Fibroblast of pulmonary artery (primary cell): ENCODE measurements around the gene RTL3.

Experiments
- DNase-seq: peaks from one replicate; pipeline ENCODE4 v3.0.0-alpha.2; 2010; ENCODE audit warnings: low read depth
- H3K4me3 ChIP-seq: replicated peaks from 2 replicates; pipeline ENCODE4 v1.5.1; 2011; ENCODE audit warnings: low read depth, mild to moderate bottlenecking, control low read depth, low read length, moderate library complexity
- CTCF ChIP-seq: IDR thresholded peaks from 2 replicates; pipeline ENCODE4 v1.5.1; 2011; ENCODE audit warnings: mild to moderate bottlenecking, control low read depth, low read length, inconsistent platforms; ENCODE audit errors: missing control alignments

Gene RTL3

GRCh38 chrX:78658845-78659744, at the start of gene RTL3:
TSS of gene RTL3 (minus strand) at chrX:78659328. CDS start at chrX:78658420, 908 bp downstream.
- no peak within 1 kb of the TSS for H3K4me3 ChIP-seq
- no peak for TF ChIP-seq CTCF
- peak; percentile 76 for DNase-seq

- no peak for TF ChIP-seq CTCF
- H3K4me3 ChIP-seq = no peak overlapping the region
- no peak for DNase-seq
These were observed 49.7 kb upstream of the RTL3 start for GRCh38 chrX:78708816-78709215.

- no peak overlapping the region for H3K4me3 ChIP-seq
- peak; percentile 67 for TF ChIP-seq CTCF
- DNase-seq = peak; percentile 53
These were observed 49.1 kb upstream of the RTL3 start for GRCh38 chrX:78708262-78708661.

GRCh38 chrX:78706071-78706470, 46.9 kb upstream of the RTL3 start:
- no peak overlapping the region for H3K4me3 ChIP-seq
- DNase-seq = no peak
- TF ChIP-seq CTCF = no peak

GRCh38 chrX:78693536-78693935, 34.4 kb upstream of the RTL3 start:
- TF ChIP-seq CTCF = no peak
- DNase-seq = no peak
- no peak overlapping the region for H3K4me3 ChIP-seq

GRCh38 chrX:78693012-78693411, 33.9 kb upstream of the RTL3 start:
- no peak overlapping the region for H3K4me3 ChIP-seq
- no peak for DNase-seq
- no peak for TF ChIP-seq CTCF

- TF ChIP-seq CTCF = no peak
- no peak overlapping the region for H3K4me3 ChIP-seq
- no peak for DNase-seq
These were observed 28.5 kb upstream of the RTL3 start for GRCh38 chrX:78687586-78687985.
